Glutamatergic neuron (in vitro differentiated cells): Measurements from ENCODE around the gene ASIC3. TPM values are rescaled to one million over a fixed set of nuclear protein-coding genes. Genes with fewer than 3 reads are reported as not detected.
A peak's percentile ranks its signal among the peaks of the same experiment; 100 is the strongest.

Source experiments
- DNase-seq: peaks from one replicate; pipeline ENCODE4 v3.0.0; 2022
- H3K27ac Mint-ChIP-seq: one replicate; pipeline ENCODE4 v1.8.0; 2020; ENCODE audit warnings: mild to moderate bottlenecking, mixed read lengths, inconsistent platforms; ENCODE audit not compliant: unreplicated experiment
- H3K27me3 Mint-ChIP-seq: one replicate; pipeline ENCODE4 v1.8.0; 2020; ENCODE audit warnings: mild to moderate bottlenecking, moderate library complexity, mixed read lengths, inconsistent platforms; ENCODE audit not compliant: unreplicated experiment
- H3K36me3 Mint-ChIP-seq: one replicate; pipeline ENCODE4 v1.8.0; 2020; ENCODE audit warnings: mild to moderate bottlenecking, mixed read lengths, inconsistent platforms; ENCODE audit not compliant: unreplicated experiment
- H3K4me1 Mint-ChIP-seq: one replicate; pipeline ENCODE4 v1.8.0; 2020; ENCODE audit warnings: mild to moderate bottlenecking, low read depth, mixed read lengths, inconsistent platforms; ENCODE audit not compliant: unreplicated experiment
- H3K4me3 Mint-ChIP-seq: one replicate; pipeline ENCODE4 v1.8.0; 2020; ENCODE audit warnings: mild to moderate bottlenecking, mixed read lengths, inconsistent platforms; ENCODE audit not compliant: unreplicated experiment
- H3K9me3 Mint-ChIP-seq: one replicate; pipeline ENCODE4 v1.8.0; 2020; ENCODE audit warnings: mild to moderate bottlenecking, moderate library complexity, mixed read lengths, inconsistent platforms; ENCODE audit not compliant: unreplicated experiment
- CTCF ChIP-seq: fragments of 200-600 bp; sonication (generic); IDR thresholded peaks from one replicate; pipeline ENCODE4 v1.5.0; 2021; ENCODE audit not compliant: partially characterized antibody, unreplicated experiment
- total RNA-seq: library from RNA; stranded (reverse); fragmentation: NEBNext Ultra II Directional; extraction: Animal tissue kit (Norgen Biotek cat#: 25700); gene quantifications from one replicate; pipeline ENCODE4 v1.2.1, GENCODE V29; 2021; ENCODE audit not compliant: unreplicated experiment

The ASIC3 gene
- total RNA-seq, 1 donor from 2014 or later = 10.8 TPM

GRCh38 chr7:151008511-151009323 lies 39.6 kb upstream of the ASIC3 start:
- peak; percentile 86 for DNase-seq
- Mint-ChIP-seq H3K4me1 (peaks cover 9% of the 10 kb centered on the region), H3K27me3 (peaks cover 11% of the 10 kb centered on the region), H3K36me3 (no peaks in the 10 kb centered on the region), H3K27ac (no peak overlapping the region), H3K4me3 (peak overlapping the region; percentile 44), H3K9me3 (peaks cover 9% of the 10 kb centered on the region)
- peak; percentile 93 for TF ChIP-seq CTCF

- DNase-seq = no peak
- Mint-ChIP-seq H3K4me3 (no peak overlapping the region), H3K36me3 (no peaks in the 10 kb centered on the region), H3K27ac (no peak overlapping the region), H3K9me3 (peaks cover 13% of the 10 kb centered on the region), H3K4me1 (peaks cover 11% of the 10 kb centered on the region), H3K27me3 (peaks cover 13% of the 10 kb centered on the region)
- no peak for TF ChIP-seq CTCF
These were observed 38.8 kb upstream of the ASIC3 start for GRCh38 chr7:151009327-151010036.

GRCh38 chr7:151010037-151010306 lies 38.4 kb upstream of the ASIC3 start:
- peaks cover 13% of the 10 kb centered on the region for H3K9me3 Mint-ChIP-seq
- H3K36me3 Mint-ChIP-seq = no peaks in the 10 kb centered on the region
- no peak overlapping the region for H3K4me3 Mint-ChIP-seq
- peaks cover 13% of the 10 kb centered on the region for H3K27me3 Mint-ChIP-seq
- peaks cover 11% of the 10 kb centered on the region for H3K4me1 Mint-ChIP-seq
- DNase-seq = no peak
- no peak for TF ChIP-seq CTCF
- no peak overlapping the region for H3K27ac Mint-ChIP-seq

- DNase-seq = no peak
- H3K27me3 Mint-ChIP-seq = peaks cover 13% of the 10 kb centered on the region
These were observed 37.8 kb upstream of the ASIC3 start for GRCh38 chr7:151010307-151011096.

More at GRCh38 chr7:151010307-151011096, 37.8 kb upstream of the ASIC3 start:
- TF ChIP-seq CTCF = no peak
- Mint-ChIP-seq H3K4me1 (peaks cover 11% of the 10 kb centered on the region), H3K9me3 (peaks cover 13% of the 10 kb centered on the region), H3K36me3 (no peaks in the 10 kb centered on the region), H3K4me3 (no peak overlapping the region), H3K27ac (no peak overlapping the region)
